GM19193 (cell line): Measurements from ENCODE around the gene SLFNL1.

ENCODE experiments used
- POLR2A ChIP-seq: IDR thresholded peaks from 4 replicates; pipeline ENCODE4 v1.6.1; 2011; ENCODE audit not compliant: insufficient read depth, insufficient read length; ENCODE audit errors: extremely low read depth

SLFNL1 gene

DNA sequence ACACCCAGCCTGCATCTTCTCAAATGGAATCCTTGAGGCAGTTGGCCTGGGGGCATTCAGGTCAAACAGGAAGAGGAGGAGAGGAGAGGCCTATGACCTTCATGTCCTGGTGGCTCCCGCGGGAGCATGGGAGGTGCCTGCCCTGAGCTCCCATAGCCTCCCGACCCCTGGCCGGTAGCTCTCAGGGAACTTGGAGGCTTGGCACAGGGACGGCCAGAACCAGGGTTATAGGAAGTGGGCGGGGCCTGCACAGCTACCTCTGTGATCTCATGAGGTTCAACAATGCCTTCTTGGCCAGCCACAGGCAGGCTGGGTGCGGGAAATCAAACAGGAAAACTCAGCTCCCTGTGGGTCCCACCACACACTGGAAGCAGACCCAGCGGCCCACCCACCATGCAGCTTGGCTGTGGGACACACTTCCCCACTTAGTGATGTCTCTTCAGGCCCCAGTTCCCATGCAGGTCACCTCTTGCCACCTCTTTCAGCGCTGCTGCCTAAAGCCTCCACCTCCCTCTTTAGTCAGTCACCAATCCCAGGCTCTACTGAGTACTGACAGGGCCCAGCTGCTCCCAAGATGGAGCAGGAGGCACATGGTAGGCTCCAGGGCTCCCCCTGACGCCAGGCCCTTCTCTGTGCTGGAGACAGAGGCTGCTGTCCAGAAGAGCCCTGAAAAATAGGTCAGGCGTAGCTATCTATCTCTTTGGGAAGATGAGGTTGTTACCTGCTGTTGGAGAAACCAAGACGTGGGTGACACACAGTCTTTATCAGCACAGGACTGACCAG lies at the start of gene SLFNL1:
SLFNL1 (minus strand) TSS at position 200 of the 783 bp plus-strand sequence. CDS start 1,065 bp downstream, outside the sequence.
- TF ChIP-seq POLR2A, result no peak

DNA sequence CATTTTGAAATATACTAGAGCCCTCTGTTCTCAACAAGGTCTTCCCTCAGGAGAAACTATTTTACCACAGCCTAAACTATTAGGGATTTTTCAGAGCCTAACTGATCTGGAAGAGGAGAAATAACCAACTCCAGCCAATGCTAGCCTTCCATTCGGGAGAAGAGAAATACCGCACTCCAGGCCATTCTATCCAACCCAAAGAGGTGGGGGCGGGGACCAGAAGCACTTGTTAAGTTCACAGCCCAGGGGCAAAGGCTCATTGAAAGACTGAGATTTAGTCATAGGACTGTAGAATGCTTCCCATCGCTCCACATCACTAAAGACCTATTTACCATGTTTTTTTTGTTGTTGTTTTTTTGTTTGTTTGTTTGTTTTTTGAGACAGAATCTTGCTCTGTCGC lies 35.4 kb upstream of the SLFNL1 start:
- TF ChIP-seq POLR2A, result no peak

DNA sequence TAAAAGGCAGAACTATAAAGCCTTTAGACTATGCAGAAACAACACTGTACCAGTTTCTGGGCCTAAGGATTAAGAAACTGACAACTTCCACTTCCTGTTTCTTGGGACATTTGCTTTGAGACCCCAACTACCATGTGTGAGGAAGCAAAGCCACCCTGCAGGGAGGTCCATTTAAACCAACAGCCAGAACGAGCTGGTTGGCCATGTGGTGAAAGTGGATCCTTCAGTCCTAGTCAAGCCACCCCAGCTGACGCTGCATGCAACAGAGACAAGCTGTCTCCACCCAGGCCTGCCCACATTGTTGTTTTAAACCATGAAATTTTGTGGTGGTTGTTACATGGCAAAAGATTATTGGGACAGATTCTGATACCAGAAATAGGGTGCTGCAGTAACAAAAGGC lies 31.8 kb upstream of the SLFNL1 start:
- no peak for TF ChIP-seq POLR2A

DNA sequence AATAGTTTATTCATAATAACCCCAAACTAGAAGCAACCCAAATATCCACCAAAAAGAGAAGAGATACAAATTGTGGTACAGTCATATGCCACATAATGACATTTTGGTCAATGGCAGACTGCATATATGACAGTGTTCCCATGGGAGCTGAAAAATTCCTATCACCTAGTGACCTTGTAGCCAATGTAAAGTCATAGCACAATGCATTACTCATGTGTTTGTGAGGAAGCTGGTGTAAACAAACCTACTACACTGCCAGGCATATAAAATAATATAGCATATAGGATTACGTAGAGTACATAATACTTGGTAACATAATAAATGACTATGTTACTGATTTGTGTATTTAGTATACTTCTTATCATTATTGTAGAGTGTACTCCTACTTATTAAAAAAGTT lies 29.5 kb upstream of the SLFNL1 start:
- TF ChIP-seq POLR2A, result no peak

DNA sequence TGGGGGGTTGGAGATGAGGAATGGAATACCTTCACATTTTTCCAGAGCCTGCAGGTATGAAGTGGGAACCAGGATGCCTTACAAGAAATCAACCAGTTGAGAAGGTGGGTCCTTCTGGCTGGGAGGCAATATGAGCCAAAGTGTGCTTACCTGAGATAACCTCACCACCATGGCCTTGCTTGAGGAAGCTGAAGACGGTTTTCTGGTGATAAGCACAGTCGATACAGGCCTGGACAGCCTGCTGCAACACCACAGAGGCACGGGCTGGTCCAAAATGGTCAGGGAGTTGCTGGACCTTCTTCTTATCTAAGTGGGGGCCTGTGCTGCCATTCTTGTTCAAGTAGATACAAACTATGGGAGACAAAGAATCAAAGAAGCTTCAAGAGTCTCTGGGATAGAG lies 27.0 kb upstream of the SLFNL1 start:
- TF ChIP-seq POLR2A, result no peak

DNA sequence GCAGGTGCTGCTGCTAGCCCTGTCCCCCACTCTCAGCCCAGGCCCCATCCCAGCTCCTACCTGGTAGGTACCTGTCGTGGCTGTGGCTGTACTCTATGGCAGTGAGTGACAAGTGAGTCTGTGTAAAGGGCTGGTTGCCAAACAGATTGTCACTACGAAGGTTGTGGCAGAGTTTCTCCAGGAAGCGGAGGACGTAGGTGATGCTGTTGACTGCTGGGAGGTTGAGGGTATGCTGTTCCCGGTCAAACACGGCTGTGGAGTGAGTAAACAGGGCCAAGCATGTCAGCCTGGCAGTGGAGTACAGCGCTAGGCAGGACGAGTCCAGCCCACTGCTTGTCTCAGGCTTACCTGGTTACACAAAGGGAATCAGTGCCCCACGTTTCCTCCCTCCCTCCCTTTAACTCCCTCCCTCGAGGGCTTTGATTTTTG lies 24.8 kb upstream of the SLFNL1 start:
- TF ChIP-seq POLR2A, result no peak

DNA sequence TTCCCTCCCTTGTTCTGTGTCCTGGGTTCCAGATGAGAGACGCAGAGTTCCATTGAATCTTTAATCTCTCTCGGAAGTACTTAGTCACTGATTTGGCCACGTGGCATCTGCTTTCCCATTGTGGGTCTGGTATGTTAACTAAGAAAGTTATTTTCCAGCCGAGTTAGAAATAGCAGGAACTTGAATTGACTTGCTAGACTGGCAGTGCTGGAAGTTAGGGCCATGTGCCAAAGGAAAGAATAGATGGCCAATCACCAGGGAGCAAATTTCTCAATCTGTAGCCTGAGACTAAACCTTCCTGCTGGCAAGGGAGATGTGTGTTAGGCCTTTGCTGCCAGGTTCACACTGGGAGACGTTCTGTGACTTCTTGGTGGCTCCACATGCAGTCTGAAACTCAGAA lies 24.2 kb upstream of the SLFNL1 start:
- TF ChIP-seq POLR2A, result no peak

DNA sequence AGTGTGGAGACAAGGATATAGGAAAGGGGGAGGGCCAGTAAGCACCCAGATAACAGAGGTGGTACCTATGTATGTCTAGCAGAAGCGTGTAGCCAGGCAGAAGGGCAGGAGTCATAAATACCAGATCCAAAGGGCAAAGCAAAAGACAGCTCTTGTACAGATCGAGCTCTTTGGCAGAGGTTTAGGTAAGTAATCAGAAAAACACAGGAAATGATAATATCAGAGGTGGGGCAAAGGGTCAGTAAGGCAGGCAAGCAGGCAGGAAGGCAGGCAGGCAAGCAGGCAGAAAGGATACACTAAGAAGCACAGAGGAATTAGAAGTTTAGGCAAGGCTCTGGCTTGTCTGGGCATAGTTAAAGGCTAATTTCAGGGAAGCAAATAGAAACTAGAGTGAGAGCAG lies 22.7 kb upstream of the SLFNL1 start:
- TF ChIP-seq POLR2A, result no peak

DNA sequence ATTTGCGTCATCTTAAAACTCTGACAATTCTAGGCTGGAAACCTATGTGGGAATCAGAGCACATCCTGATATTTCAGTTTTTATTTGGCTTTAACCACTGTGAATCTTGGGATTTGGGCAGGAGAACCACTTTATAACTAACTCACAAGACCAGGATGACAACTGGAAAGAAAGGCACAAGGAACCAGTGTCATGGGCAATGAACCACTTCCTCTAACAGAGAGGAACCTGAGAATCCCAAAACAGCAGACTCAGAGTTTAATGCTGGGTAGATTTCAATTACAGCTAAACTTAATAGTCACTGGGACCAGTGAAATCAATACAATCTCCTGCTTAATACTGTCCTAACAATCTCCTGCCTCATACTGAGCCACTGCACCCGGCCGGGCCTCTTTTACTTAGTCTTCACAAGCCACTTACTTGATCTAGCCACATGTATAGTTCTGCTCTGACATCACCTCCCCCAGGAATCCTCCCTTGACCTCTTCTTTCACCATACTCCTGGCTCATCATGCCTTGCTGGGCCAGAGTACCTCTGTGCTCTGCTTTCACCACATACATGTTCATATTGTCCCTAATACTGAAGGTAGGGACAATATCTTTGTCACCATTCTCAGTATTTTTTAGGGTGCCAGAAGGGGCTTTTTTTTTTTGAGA lies 20.2 kb upstream of the SLFNL1 start:
- TF ChIP-seq POLR2A, result no peak

DNA sequence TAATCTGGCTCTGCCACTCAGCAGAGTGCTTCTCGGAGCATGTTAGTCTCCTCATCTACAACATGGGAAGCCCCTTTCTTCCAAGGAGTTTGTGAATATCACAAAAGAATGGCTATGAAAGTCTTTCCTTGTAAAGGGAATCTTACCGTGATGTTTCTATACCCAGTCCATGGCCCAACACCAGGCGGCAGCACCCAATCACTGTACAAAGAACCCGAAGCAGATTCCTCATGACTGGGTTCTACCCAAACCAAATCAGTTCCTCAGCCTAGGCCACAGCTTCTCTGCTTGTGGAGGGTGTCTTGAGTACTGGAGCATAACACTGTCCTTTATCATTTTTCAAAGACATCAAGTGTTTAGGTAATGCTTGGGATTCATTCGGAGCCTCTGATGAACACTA lies 16.6 kb upstream of the SLFNL1 start:
- TF ChIP-seq POLR2A, result no peak

DNA sequence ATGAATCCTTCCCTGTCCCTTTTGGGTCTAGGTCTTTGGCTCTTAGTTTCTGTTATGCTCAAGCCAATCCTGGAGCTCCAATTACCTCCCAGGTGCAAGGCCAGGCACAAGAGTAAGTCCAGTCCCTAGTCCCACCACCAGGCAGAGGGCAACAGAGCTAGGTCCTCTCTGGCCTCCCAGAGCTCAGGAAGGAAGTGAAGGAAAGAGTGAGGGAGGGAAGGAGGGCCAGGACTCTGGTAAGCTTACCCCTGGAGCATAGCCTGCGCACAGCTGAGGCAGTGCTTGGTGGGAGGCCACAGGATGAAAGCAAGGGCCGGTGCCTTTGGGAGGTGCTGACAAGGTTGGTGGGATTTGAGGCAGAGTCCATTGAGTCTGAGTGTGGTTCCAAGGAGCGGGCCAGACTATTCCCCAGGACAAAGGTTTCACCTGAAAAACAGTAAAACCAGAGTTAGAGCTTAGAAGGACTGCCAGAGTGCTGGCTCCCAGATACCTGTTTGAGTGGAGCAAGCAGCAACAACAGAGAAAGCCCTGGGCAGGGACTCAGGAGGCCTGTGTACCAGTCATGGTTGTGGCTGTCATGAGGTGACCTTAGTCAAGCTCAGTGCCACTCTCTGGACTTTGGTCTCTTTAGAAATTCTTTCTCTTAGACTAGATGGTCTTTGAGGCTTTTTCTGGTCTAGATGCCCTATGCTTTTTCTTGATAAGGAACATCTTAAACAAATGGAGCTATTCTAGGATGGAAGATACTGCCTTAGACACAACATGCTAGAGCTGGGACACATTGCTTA lies 15.8 kb upstream of the SLFNL1 start:
- no peak for TF ChIP-seq POLR2A

DNA sequence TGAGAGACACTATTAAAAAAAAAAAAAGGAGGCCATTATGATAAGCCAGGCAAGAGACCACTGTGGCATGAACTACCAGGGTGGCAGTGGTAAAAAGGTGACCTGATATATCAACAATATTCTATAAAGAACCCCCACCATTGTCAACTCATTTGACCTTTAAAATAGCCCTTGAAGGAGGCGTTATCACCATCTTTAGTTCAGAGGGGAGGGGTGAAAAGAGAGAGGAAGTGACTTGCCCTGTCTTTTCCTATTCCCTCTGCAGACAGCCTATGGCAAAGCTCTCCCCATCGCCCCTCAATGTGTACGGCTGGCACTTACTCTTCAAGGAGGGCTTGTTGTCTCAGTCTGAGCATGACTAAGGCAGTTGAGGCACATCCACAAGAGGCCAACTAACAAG lies 11.7 kb upstream of the SLFNL1 start:
- TF ChIP-seq POLR2A, result no peak

DNA sequence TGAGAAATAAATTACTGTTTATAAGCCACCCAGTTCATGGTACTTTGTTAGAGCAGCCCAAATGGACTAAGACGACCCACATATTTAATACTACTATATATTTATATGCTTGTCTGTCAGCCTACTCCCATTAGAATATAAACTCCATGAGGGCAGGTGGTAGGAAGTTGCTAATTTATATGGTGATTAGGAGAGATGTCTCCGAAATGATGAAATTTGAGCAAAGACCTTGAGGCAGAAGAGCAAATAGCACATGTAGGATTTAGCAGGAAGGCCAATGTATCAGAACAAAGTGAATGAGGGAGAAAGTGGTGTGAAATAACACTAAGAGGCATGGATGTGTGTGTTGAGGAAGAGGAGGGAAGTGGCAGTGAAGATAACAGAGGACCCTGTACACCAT lies 10.6 kb upstream of the SLFNL1 start:
- no peak for TF ChIP-seq POLR2A

DNA sequence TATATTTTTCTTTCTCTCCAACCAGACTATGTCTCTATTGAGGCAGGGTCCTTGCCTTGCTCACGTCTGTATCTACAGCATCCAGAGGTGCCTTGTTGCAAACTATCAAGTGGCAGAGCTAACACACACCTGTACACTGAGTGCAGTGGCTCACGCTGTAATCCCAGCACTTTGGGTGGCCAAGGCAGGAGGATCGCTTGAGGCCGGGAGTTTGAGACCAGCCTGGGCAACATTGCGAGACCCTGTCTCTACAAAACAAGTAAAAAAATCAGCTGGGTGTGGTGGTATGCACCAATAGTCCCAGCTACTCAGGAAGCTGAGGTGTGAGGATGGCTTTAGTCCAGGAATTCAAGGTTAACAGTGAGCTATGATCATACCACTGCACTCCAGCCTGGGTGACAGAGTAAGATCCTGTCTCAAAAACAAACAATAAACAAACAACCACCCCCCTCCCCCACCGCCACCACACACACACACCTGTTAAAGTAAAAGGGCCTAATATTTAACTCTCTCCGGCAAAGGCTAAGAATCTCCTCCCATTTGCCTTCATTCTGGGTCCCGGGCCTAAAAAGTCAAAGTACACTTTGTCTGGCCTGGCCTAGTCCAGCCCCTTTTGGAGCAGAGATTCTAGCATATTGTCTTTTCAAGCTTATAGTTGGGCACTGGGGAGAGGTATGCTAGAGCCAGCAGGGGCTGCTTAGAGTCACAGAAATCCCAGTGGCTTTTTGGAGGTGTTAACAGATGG lies 9.5 kb upstream of the SLFNL1 start:
- no peak for TF ChIP-seq POLR2A
